Stomach (tissue), 4 donors: Measurements from ENCODE around the gene ENTPD6.

Source experiments
- CTCF ChIP-seq, 7 experiments: fragments of 450-650 bp in 4 of 7; fragments of 200-600 bp in 3 of 7; sonication (generic) in 3 of 7; IDR thresholded peaks; one replicate each; pipeline ENCODE4 v1.5.1; 2016 to 2019; ENCODE audit warnings: antibody characterized with exemption in 7 of 7, control low read depth in 2 of 7, mild to moderate bottlenecking in 1 of 7
- EP300 ChIP-seq: sonication (generic); formaldehyde crosslinking; IDR thresholded peaks from one replicate; pipeline ENCODE4 v1.6.1; 2017; ENCODE audit warnings: antibody characterized with exemption
- POLR2A ChIP-seq, 4 donors: fragments of 450-650 bp; IDR thresholded peaks; one replicate each; pipeline ENCODE4 v1.6.1; 2016; ENCODE audit warnings: antibody characterized with exemption in 4 of 4, control low read depth in 2 of 4, mild to moderate bottlenecking in 1 of 4, moderate library complexity in 1 of 4
- POLR2AphosphoS5 ChIP-seq, 3 donors: sonication (generic); formaldehyde crosslinking; IDR thresholded peaks; one replicate each; pipeline ENCODE4 v1.6.1; 2016; ENCODE audit warnings: antibody characterized with exemption in 3 of 3

- TF ChIP-seq EP300, result peak; percentile 16
- no peak for TF ChIP-seq CTCF (IDR thresholded peaks at IDR 0.05)
- TF ChIP-seq POLR2A (IDR thresholded peaks at IDR 0.05), result no peak
- TF ChIP-seq POLR2AphosphoS5 (IDR thresholded peaks at IDR 0.05), result no peak
Observed at GRCh38 chr20:25273541-25274358, 78.2 kb downstream of the ENTPD6 start.
